Activated CD4-positive, alpha-beta T cell treated with anti-CD3 and anti-CD28 coated beads, Interleukin-10, Interleukin-2, amounts not matched to agents 100 ng/mL and 50 ng/mL, durations not matched to agents 16 hours and 8 hours (primary cell): ENCODE measurements around the gene PIR.

ENCODE experiments used
- DNase-seq: peaks from one replicate; pipeline ENCODE4 v3.0.0-alpha.2; 2020

PIR gene

GRCh38 chrX:15343075-15343476 lies 150.1 kb downstream of the PIR start:
- DNase-seq: no peak

GRCh38 chrX:15340867-15341266 lies 152.3 kb downstream of the PIR start:
- DNase-seq: no peak

- peak; percentile 19 for DNase-seq
Observed at GRCh38 chrX:15336023-15336413, 157.1 kb downstream of the PIR start.

GRCh38 chrX:15335135-15336022 lies 157.8 kb downstream of the PIR start, which contains the start of gene PIGA:
Gene PIGA, minus strand, starts transcription at chrX:15335523. Its CDS starts 3,593 bp downstream, at chrX:15331930.
- peak; percentile 95 for DNase-seq
